K562 (cell line): ENCODE results near the gene AKT2. TPM values are rescaled to one million over a fixed set of nuclear protein-coding genes. Genes with fewer than 3 reads are reported as not detected.

ENCODE experiments used
- HBP1 ChIP-seq: fragments of 450-650 bp; formaldehyde crosslinking; IDR thresholded peaks from 2 replicates; pipeline ENCODE4 v1.4.0; 2022; ENCODE audit warnings: missing genetic modification characterization
- HCFC1 ChIP-seq: IDR thresholded peaks from 2 replicates; pipeline ENCODE4 v1.6.1; 2012; ENCODE audit warnings: low read depth, low read length, improper control_type of control experiment
- RBBP5 ChIP-seq: fragments of 200-600 bp; sonication (generic); IDR thresholded peaks from 2 replicates; pipeline ENCODE4 v1.6.1; 2012; ENCODE audit warnings: borderline replicate concordance, mild to moderate bottlenecking, low read length, control low read depth, inconsistent platforms; ENCODE audit not compliant: insufficient read depth, poor library complexity, severe bottlenecking
- RFX1 ChIP-seq: fragments of 450-650 bp; IDR thresholded peaks from 2 replicates; pipeline ENCODE4 v1.6.1; 2016; ENCODE audit warnings: mild to moderate bottlenecking, moderate library complexity
- SAP30 ChIP-seq: fragments of 200-600 bp; sonication (generic); IDR thresholded peaks from 2 replicates; pipeline ENCODE4 v1.6.1; 2012; ENCODE audit warnings: borderline replicate concordance, low read depth, mild to moderate bottlenecking, moderate library complexity, low read length, control low read depth, inconsistent platforms; ENCODE audit not compliant: insufficient read depth, poor library complexity, severe bottlenecking
- ZNF224 ChIP-seq: sonication (generic); formaldehyde crosslinking; IDR thresholded peaks from 2 replicates; pipeline ENCODE4 v1.8.0; 2022; ENCODE audit warnings: mild to moderate bottlenecking, missing genetic modification reagents
- polyA plus RNA-seq, 8 experiments: library from polyadenylated mRNA; depleted of rRNA in 4 of 8; stranded (reverse) in 5 of 8; unstranded in 3 of 8; fragments of >200 nt; fragmentation: Nextera tagmentation in 2 of 8; fragmentation: Illumina TruSeq in 1 of 8; extraction: Ambion mirVana in 2 of 8; extraction: Trizol in 1 of 8; gene quantifications; 2 replicates each; pipeline versions ENCODE4 v1.2.1 to v1.2.3, GENCODE V29; 2011 to 2014; ENCODE audit warnings: inconsistent platforms in 1 of 8, missing spikeins in 1 of 8
- total RNA-seq, 7 experiments: library from RNA; depleted of rRNA in 6 of 7; stranded (reverse); fragments of >200 nt in 6 of 7; fragmentation: Illumina TruSeq in 2 of 7; extraction: Trizol in 2 of 7; gene quantifications; 2 replicates each; pipeline versions ENCODE4 v1.2.1 to v1.2.3, GENCODE V29; 2011 to 2021; ENCODE audit warnings: low replicate concordance in 1 of 7
- TF ChIP-seq, protein P1 (sequence below): sonication (generic); formaldehyde crosslinking; IDR thresholded peaks from 2 replicates; pipeline ENCODE4 v1.8.1; 2023; ENCODE audit warnings: mild to moderate bottlenecking, missing genetic modification reagents

The AKT2 gene
- total and polyA plus RNA-seq, 9 of the 15 experiments (the other 6 are each of a cell fraction or from before 2014, with no cell fraction given) = 1.1 to 132 (median 67.7) TPM

DNA sequence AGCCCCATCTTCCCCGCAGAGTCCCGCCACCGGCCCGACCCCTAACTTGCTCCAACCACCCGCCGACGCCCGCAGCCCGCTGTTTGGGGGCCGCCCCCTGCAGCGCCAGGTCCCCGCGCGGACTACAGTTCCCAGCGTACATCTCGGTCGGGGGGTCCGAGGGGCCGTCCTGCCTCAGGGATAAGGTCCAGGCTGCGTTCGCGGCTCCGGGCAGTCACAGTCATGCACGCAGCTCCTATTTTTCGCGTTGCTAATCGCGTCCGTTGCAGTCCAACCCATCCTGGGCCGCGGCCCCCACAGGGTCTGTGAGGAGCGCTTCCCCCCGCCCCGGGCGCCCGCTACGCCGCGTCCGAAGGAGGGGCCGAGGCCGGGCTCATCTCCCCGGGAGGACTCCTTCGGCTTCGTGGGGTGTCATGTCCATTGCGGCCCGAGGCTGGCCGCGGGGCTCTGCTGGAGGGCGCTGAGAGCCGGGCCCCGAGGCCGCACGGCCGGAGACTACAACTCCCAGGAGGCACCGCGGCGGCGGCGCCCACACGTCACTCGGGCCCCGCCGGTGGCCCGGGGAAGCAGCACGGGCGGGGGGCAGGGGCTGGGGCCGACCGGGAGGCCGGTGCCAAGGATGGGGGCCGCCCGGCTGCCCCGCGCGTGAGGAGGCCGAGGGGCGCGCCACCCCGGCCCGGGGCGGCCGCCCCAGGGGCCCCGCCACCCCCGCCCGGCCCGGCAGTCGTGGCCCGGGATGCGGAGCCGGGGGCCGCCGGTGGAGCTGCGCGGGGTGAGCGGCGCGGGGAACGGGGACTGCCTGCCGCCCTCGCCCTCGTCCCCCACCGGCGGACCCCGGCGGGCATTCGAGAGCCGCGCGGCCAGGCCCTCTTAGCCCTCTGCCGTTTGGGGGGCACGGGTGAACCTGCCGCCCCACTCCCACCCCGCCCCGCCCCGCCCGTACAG, 94.0 kb downstream of the AKT2 start, which contains the start of gene MAP3K10 (continued):
- TF ChIP-seq HBP1 (CRISPR knock-in tag) (no peak), HCFC1 (peak; percentile 90), SAP30 (no peak), RBBP5 (no peak), ZNF224 (no peak), RFX1 (no peak)
- TF ChIP-seq, protein P1, sequence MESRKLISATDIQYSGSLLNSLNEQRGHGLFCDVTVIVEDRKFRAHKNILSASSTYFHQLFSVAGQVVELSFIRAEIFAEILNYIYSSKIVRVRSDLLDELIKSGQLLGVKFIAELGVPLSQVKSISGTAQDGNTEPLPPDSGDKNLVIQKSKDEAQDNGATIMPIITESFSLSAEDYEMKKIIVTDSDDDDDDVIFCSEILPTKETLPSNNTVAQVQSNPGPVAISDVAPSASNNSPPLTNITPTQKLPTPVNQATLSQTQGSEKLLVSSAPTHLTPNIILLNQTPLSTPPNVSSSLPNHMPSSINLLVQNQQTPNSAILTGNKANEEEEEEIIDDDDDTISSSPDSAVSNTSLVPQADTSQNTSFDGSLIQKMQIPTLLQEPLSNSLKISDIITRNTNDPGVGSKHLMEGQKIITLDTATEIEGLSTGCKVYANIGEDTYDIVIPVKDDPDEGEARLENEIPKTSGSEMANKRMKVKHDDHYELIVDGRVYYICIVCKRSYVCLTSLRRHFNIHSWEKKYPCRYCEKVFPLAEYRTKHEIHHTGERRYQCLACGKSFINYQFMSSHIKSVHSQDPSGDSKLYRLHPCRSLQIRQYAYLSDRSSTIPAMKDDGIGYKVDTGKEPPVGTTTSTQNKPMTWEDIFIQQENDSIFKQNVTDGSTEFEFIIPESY = 0 out of 2 replicates have a peak, but pooled peaks have one; percentile 46
- TF ChIP-seq, all 486 proteins: peak for 62
